ENCODE measurements around the gene XRN2.
"Not testable (repeated sequence)": the region's sequence is repeated elsewhere in the genome, so short reads cannot be mapped to it uniquely, and the experiment has no call there.

XRN2 gene

GRCh38 chr20:21397341-21398108 lies 94.4 kb downstream of the XRN2 start, which contains the start of gene NKX2-4:
Gene NKX2-4, minus strand, starts transcription at chr20:21397526. Its CDS starts 127 bp downstream, at chr20:21397399.
- DNase-seq: peak; percentile 33
- Histone ChIP-seq H3K27me3 (ENCODE audit: insufficient read depth, low read depth, severe bottlenecking) (peaks cover 2% of the 10 kb centered on the region), H3K4me3 (ENCODE audit: low read depth, low read length) (peak within 1 kb of the TSS; percentile 40), H3K36me3 (no peaks in the 10 kb centered on the region), H3K9me3 (ENCODE audit: severe bottlenecking) (no peaks in the 10 kb centered on the region), H3K27ac (peak within 1 kb of the TSS; percentile 35)
- TF ChIP-seq CTCF (IDR thresholded peaks at IDR 0.05; ENCODE audit: low read depth, low read length): no peak

- no peak for DNase-seq
- TF ChIP-seq CTCF (IDR thresholded peaks at IDR 0.05; ENCODE audit: low read depth, low read length): no peak
- Histone ChIP-seq H3K36me3 (no peaks in the 10 kb centered on the region), H3K4me3 (ENCODE audit: low read depth, low read length) (no peak overlapping the region), H3K27ac (no peak overlapping the region), H3K9me3 (ENCODE audit: severe bottlenecking) (no peaks in the 10 kb centered on the region), H3K27me3 (ENCODE audit: insufficient read depth, low read depth, severe bottlenecking) (peaks cover 2% of the 10 kb centered on the region)
Measured at GRCh38 chr20:21398109-21399004, 95.2 kb downstream of the XRN2 start.

- no peak for DNase-seq
- TF ChIP-seq CTCF (IDR thresholded peaks at IDR 0.05; ENCODE audit: low read depth, low read length): no peak
- Histone ChIP-seq H3K36me3 (no peaks in the 10 kb centered on the region), H3K4me3 (ENCODE audit: low read depth, low read length) (no peak overlapping the region), H3K9me3 (ENCODE audit: severe bottlenecking) (no peaks in the 10 kb centered on the region), H3K27ac (no peak overlapping the region), H3K27me3 (ENCODE audit: insufficient read depth, low read depth, severe bottlenecking) (peaks cover 2% of the 10 kb centered on the region)
Measured at GRCh38 chr20:21399005-21399475, 95.9 kb downstream of the XRN2 start.

- H3K9me3 ChIP-seq (ENCODE audit: severe bottlenecking): no peaks in the 10 kb centered on the region
- no peak for DNase-seq
- no peak overlapping the region for H3K4me3 ChIP-seq (ENCODE audit: low read depth, low read length)
- peaks cover 2% of the 10 kb centered on the region for H3K27me3 ChIP-seq (ENCODE audit: insufficient read depth, low read depth, severe bottlenecking)
- no peak overlapping the region for H3K27ac ChIP-seq
- no peak for TF ChIP-seq CTCF (IDR thresholded peaks at IDR 0.05; ENCODE audit: low read depth, low read length)
- no peaks in the 10 kb centered on the region for H3K36me3 ChIP-seq
Measured at GRCh38 chr20:21411725-21412124, 108.6 kb downstream of the XRN2 start.

GRCh38 chr20:21413996-21414395 lies 110.9 kb downstream of the XRN2 start:
- not testable (repeated sequence) for H3K27me3 ChIP-seq (ENCODE audit: insufficient read depth, low read depth, severe bottlenecking); H3K9me3 ChIP-seq (ENCODE audit: severe bottlenecking); DNase-seq; H3K4me3 ChIP-seq (ENCODE audit: low read depth, low read length); H3K36me3 ChIP-seq; H3K27ac ChIP-seq

- H3K27me3 ChIP-seq (ENCODE audit: insufficient read depth, low read depth, severe bottlenecking); H3K4me3 ChIP-seq (ENCODE audit: low read depth, low read length); H3K27ac ChIP-seq; H3K9me3 ChIP-seq (ENCODE audit: severe bottlenecking); DNase-seq; H3K36me3 ChIP-seq: not testable (repeated sequence)
Measured at GRCh38 chr20:21419147-21419546, 116.0 kb downstream of the XRN2 start.
